GF-D8 (cell line): Measurements from ENCODE around the gene KCNV2.
A peak's percentile ranks its signal among the peaks of the same experiment; 100 is the strongest.
"Not testable (repeated sequence)": the region's sequence is repeated elsewhere in the genome, so short reads cannot be mapped to it uniquely, and the experiment has no call there.

Experiments
- DNase-seq: peaks from one replicate; lab custom pipeline; 2025; lab: John Stamatoyannopoulos, UW

KCNV2 gene

GRCh38 chr9:2717385-2717784, at the start of gene KCNV2:
Gene KCNV2, plus strand, starts transcription at chr9:2717510. Its CDS starts 230 bp downstream, at chr9:2717740.
- DNase-seq = no peak

- DNase-seq = no peak
Observed at GRCh38 chr9:2673161-2673560, 44.1 kb upstream of the KCNV2 start.

GRCh38 chr9:2674141-2674824, 43.0 kb upstream of the KCNV2 start:
- DNase-seq = no peak

GRCh38 chr9:2675834-2676233, 41.5 kb upstream of the KCNV2 start:
- no peak for DNase-seq

- no peak for DNase-seq
Observed at GRCh38 chr9:2676466-2676865, 40.8 kb upstream of the KCNV2 start.

- no peak for DNase-seq
Observed at GRCh38 chr9:2677915-2678889, 39.1 kb upstream of the KCNV2 start.

- DNase-seq = no peak
Observed at GRCh38 chr9:2679011-2679410, 38.3 kb upstream of the KCNV2 start.

- no peak for DNase-seq
Observed at GRCh38 chr9:2681981-2682380, 35.3 kb upstream of the KCNV2 start.

- no peak for DNase-seq
Observed at GRCh38 chr9:2686911-2687310, 30.4 kb upstream of the KCNV2 start.

- no peak for DNase-seq
Observed at GRCh38 chr9:2688636-2689035, 28.7 kb upstream of the KCNV2 start.

GRCh38 chr9:2691212-2691611, 26.1 kb upstream of the KCNV2 start:
- no peak for DNase-seq

GRCh38 chr9:2691626-2692025, 25.7 kb upstream of the KCNV2 start:
- no peak for DNase-seq

GRCh38 chr9:2693056-2693455, 24.3 kb upstream of the KCNV2 start:
- no peak for DNase-seq

- no peak for DNase-seq
Observed at GRCh38 chr9:2697492-2697891, 19.8 kb upstream of the KCNV2 start.

- no peak for DNase-seq
Observed at GRCh38 chr9:2700398-2700797, 16.9 kb upstream of the KCNV2 start.

GRCh38 chr9:2700909-2701550, 16.3 kb upstream of the KCNV2 start:
- no peak for DNase-seq

GRCh38 chr9:2704504-2704903, 12.8 kb upstream of the KCNV2 start:
- DNase-seq = peak; percentile 89

GRCh38 chr9:2707256-2707655, 10.1 kb upstream of the KCNV2 start:
- DNase-seq = not testable (repeated sequence)

- no peak for DNase-seq
Observed at GRCh38 chr9:2709645-2710101, 7.6 kb upstream of the KCNV2 start.

GRCh38 chr9:2711716-2712115, 5.6 kb upstream of the KCNV2 start:
- no peak for DNase-seq

GRCh38 chr9:2718001-2718697, 839 bp downstream of the KCNV2 start:
- no peak for DNase-seq

GRCh38 chr9:2718698-2719033, 1.4 kb downstream of the KCNV2 start:
- DNase-seq = no peak
